HG03064 (cell line): ENCODE data around the gene NELFCD.
"Not testable (repeated sequence)": the region's sequence is repeated elsewhere in the genome, so short reads cannot be mapped to it uniquely, and the experiment has no call there.

Experiments used
- ATAC-seq: cut with Tn5 transposase; IDR thresholded peaks from one replicate; pipeline ENCODE4 v1.9.1; 2021; ENCODE audit warnings: low read depth; ENCODE audit not compliant: unreplicated experiment

NELFCD gene

DNA sequence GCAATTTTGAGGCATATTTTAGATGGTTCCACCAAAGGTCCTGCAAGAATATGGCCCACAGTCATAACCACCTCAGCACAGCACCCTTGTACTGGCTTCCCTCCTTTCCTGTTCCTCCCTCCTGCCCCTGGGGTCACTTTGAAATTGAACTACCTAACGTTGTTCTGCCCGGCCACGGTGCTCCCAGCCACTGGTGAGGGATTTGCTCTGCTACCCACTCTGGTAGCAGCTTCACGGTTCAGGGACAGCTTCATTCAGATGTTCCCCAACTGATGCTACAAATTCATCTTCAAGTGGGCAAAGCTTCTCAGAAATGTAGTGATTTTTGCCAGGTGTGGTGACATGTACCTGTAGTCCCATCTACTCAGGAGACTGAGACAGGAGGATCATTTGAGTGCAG lies 7.9 kb upstream of the NELFCD start:
- ATAC-seq, result no peak

DNA sequence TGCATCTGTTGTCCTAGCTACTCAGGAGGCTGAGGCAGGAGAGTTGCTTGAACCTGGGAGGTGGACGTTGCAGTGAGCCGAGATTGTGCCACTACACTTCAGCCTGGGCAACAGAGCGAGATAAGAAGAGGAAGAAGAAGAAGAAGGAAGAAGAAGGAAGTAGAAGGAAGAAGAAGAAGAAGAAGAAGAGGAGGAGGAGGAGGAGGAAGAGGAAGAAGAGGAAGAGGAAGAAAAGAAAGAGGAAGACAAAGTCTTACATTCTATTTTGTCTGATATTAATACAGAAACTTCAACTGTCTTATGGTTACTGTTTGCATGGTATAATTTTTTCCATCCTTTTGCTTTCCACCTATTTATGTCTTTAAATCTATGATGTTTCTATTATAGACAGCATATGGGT lies 7.2 kb upstream of the NELFCD start:
- no peak for ATAC-seq

DNA sequence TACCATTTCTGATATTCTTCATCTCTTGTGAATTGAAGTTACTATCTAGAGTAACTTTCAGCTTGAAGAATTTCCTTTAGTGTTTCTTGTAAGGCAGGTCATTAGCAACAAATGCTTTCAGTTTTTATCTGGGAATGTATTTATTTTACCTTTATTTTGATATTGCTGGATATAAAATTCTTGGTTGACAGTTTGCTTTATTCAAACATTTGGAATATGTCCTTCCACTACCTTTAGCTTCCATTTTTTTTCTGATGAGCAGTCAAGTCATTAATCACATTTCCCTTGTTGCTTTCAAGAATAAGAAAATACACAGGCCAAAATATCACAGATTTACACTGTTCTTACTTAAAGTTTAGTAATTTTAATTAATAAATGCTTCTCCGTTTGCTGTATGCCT lies 5.7 kb upstream of the NELFCD start:
- ATAC-seq, result no peak

DNA sequence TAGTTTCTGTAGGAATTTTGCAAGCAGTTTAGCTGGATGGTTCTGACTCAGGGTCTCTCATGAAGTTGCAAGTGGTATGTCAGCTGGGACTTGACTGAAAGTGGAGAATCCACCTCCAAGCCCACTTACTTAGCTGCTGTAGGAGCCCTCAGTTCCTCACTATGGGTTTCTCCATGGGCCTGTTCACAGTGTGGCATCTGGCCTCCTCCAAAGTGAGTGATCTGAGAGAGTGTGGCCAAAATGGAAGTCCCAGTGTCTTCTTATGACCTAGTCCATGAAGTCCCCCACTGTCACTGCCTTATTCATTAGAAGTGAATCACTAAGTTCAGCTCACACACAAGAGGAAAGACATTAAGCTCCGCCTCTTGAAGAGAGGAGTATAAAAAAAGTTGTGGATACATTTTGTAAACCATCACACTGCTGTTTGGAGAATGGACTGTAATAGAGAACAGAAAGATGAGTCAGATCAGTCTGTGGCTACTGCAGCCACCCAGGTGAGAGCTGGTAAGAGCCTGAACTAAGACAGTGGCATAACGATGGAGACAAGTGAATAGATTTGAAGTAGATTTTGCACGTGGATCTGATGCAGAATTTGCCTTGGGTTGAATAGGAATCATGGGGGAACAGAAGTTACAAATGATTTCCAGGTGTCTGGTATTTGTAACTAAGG lies 4.9 kb upstream of the NELFCD start:
- ATAC-seq, result no peak

DNA sequence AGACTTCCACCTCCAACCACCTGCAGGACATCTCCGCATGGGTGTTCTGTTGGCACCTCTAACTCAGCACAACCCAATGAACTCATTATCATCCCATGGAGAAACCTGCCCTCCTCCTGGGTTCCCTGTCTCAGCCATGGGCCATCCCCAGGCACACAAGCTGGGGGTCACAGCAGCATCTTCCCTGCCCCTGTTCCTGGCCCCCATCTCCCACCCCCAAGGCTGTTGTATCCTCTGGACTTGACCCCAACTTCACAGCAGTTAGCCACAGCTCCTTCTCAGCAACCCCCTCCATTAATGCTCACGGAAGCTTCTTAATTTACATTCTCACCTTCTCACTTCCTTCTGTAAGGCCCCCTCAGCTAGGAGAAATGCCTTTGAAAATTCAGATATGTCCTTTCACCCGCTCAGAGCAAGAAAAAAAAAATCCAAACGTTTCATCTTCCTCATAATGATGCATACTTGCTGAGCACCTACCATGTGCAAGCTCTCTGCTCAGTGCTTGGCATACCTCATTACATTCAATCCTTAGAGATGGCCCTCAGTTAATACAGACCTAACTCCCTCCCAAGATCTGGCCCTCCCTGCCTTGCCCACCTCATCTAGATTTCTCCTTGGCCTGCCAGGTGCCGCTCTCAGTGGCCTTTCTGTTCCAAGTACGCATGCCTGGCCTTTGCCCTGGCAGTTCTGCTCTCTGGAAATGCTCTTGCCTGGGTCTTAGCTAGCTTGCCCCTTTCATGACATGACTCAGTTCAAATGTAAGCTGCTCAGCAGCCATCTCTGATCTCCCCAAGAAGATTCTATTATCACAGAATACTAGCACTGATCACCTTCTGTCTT lies 2.5 kb upstream of the NELFCD start:
- no peak for ATAC-seq

DNA sequence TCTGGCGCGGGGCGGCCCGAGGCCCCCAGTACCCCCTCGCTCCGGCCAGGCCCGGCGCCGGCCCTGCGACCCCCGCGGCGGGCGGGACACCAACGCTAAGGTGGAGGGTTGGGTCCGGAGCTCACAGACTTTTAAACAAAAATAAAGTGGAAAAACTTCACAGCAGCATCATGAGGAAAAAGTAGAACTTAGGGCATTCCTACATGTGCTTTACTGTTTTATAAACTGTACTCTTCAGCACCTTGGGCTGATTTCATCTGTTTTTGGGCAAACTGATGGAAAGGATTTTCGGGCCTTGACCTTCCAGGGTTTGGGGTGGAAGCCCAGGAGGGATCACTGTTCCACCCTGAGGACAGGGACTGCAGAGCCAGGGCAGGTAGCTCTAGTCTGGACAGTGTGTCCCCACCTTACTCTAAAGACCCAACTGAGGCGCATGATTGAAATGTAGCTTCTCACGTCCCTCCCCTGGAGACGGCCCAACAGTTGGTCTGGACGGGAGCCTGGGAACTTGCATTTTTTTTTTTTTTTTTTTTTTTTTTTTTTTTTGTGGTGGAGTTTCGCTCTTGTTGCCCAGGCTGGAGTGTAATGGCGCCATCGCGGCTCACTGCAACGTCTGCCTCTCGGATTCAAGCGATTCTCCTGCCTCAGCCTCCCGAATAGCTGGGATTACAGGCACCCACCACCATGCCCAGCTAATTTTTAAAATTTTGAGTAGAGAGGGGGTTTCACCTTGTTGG lies 740 bp downstream of the NELFCD start:
- peak; percentile 9 for ATAC-seq

DNA sequence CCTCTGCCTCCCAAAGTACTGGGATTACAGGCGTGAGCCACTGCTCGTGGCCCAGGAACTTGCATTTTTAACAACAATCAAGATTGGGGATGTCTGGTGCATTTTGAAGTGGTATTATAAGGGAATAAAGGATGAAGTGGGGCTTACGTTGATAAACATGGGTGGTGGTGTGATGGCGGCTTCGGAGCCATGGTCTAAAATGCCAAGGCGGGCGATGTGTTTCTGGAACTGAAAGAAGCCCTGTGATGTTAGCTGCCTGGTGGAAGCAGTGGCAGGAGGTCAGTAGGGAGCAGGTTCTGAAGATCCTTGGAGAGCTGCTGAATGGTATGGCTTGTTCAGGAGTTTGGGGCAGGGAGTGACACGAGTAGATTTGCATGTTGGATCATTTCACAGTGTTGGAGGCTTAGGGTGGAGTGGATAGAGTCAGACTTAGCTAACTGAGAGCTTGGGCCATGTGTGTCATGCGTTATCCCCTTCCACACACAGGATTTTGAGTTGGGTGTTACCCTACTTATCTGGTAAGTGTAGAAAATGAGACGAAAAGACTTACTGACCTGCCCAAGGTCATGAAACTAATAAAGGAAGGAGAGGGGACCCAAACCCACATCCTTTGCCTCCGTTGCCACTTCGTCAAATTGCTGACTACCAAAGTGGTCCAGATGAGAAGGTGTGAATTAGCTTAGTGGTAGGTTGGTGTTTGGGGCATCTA lies 1.5 kb downstream of the NELFCD start:
- no peak for ATAC-seq

DNA sequence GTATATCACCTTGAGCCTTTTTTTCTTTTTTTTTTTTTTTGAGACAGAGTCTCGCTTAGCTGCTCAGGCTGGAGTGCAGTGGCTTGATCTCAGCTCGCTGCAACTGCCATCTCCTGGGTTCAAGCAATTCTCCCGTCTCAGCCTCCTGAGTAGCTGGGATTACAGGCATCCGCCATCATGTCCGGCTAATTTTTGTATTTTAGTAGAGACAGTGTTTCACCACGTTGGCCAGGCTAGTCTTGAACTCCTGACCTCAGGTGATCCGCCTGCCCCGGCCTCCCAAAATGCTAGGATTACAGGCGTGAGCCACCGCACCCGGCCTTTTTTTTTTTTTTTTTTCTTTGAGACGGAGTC lies 2.0 kb downstream of the NELFCD start:
- ATAC-seq, result not testable (repeated sequence)

DNA sequence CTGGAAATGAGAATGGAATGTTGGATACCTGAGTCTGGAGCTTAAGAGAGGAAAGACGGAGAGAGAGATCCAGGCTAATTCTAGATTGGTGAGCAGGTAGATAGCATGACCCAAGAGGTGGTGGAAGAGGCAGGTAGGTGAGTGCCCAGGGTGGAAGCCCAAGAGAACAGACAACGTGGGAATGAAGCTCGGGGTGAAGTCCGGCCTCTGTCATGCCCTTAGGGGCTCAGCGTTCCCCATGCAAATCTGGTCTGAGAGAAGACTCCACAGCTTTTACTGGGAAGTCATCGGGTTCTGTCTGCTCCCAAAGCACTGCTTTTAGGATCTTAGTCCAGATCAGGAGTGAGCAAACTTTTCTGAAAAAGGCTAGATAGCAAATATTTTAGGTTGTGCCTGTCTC lies 3.6 kb downstream of the NELFCD start:
- no peak for ATAC-seq

DNA sequence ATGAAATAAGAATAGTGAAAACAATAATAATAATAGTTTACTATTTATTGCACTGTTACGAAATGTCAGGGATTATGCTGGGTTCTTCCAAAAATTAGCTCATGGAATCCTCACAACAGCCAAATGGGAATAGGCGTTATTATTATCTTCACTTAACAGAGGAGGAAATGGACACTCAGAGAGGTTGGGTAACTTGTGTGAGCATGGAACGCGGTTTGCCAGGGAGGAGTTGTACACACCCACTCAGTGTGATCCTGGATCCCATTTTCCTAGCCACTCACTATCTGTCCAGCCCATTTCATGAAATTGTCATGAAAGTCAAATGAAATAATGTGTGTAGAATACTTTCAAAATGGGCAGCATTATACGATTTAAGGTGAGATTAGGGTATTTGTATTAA lies 4.6 kb downstream of the NELFCD start:
- ATAC-seq, result no peak

DNA sequence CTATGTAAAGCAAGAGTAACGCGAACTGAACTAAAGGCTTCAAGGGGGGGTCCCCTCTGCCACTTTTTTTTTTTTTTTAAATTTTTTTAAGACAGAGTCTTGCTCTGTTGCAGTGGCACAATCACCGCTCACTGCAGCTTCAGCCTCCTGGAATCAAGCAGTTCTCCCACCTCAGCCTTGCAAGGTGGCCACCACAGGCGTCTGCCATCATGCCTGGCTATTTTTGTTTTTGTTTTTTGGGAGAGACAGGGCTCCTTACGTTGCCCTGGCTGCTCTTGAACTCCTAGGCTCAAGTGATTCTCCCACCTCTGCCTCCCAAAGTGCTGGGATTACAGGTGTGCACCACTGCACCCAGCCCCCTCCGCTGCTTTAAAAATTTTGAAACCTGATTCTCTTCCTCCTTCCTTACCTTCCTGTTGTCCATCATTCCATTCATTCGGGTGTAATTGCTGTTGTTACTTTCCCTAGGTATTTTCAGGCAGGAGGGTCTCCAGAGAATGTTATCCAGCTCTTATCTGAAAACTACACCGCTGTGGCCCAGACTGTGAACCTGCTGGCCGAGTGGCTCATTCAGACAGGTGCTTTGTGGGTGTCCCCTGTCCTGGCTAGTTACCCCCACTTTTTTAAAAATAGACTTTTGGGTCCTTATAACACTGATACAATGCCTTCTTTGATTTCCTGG lies 5.4 kb downstream of the NELFCD start:
- no peak for ATAC-seq

DNA sequence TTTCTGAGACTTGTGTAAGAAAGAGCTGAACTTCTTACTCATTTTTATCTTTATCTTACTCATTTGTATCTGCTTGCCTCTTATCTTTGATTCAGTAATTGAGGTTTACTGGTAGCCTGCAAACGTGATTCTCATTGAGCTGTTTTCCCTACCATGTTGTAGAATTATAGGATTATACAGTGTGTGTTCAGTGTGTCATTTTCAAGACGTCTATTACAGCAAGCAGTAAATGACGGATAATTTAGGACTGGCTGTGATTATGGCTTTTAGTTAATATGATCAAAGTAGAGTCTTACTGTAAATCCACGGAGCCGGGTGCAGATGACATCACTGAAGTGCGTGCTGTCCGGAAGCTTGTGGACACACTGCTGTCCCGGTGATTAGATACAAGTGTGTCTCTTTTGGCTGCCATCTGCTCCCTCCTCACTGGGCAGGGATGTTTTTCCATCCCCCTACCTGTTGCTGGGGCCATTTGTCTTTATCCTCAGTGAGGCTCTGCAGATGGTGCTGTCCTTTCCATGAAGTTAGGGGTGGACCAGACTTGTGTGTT lies 6.0 kb downstream of the NELFCD start:
- ATAC-seq, result no peak

DNA sequence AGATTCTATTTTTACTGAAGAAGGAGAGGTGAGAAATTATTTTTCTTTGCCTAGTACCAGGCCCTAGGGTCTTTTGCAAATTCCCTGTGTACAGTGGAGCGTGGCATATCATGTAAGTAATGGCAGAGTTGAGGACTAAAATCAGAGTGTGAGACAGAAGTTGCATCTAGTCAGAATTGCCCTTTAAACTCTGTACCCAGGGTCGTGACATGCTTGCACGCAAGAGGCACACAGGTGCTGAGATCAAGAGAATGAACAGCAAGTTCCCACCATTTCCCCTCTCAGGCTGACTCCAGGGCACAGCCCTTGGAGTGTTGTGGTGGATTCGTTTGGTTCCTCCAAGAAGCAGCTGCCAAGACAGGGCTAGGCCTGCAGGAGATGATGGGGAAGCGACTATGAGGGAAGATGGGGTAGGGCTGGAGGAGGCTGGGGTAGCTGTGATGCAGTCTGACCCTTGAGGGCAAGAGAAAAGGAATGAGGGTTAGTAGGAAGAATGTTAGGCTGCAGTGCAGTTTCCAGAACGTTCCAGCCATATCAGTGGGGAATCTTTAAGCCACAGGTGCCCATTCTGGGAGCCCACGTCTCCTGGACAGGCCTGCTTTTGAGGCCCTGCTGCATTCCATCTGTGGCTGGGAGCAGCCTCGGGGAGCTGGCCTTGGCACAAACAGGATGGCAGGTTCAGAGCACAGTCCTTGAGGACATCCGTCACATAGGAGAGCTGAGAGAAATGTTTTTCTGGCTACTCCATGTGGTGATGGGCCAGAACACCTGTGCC lies 6.9 kb downstream of the NELFCD start:
- no peak for ATAC-seq

DNA sequence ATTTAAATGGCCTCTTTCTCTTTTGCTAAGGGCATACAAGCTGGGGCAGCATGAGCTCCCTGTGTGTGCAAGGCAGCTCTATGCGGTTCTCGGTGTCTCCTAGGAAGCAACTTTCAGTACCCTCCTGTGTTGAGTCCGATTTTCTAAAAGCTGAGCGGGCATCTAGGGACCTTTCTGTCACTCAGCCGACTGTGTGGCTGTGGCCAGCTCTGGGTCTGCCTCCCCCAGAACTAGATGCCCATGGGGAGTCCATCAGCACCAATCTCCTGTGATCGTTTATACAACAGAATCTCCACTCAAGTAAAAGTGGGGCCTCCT lies 7.5 kb downstream of the NELFCD start:
- ATAC-seq, result no peak

DNA sequence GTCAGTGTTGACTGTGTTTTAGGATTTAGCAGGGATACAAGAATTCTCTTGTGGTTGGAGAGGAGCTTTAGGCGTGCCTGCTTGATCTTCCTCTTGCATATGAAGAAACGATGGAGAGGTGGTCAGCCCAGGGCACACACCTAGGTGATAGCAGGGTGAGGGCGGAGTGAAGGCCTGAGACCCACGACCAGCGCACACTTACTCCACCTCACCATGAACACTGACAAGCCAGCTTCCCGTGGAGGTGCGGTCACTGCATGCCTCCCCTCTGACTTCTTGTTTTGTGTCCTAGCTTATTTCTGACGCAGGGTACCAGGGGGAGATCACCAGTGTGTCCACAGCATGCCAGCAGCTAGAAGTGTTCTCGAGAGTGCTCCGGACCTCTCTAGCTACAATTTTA lies 8.1 kb downstream of the NELFCD start:
- ATAC-seq, result no peak

DNA sequence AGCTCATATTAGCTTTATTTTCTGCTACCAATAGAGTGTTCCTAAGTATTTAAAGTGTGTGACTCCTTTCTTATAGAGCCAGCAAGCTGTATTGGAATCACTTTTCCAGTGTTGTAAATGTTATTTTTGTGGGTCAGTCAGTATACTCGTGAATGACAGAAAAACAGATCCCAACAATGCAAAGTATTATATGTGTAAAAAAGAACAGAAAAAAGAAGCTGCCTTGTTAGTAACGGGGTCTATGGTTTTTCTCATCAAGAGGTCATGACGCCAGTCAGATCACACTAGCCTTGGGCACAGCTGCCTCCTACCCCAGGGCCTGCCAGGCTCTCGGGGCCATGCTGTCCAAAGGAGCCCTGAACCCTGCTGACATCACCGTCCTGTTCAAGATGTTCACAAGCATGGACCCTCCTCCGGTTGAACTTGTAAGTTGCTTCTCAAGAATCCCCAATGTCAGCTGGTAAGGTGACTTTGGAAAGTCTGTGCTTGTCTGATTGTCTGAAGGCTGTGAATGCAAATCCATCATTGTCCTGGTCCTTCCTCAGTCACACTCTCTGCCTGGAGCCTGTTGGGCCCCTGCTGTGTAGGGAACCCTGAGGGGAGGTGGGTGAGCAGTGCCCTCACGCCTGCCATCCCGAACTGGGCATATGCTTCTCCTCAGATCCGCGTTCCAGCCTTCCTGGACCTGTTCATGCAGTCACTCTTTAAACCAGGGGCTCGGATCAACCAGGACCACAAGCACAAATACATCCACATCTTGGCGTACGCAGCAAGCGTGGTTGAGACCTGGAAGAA lies 9.8 kb downstream of the NELFCD start:
- no peak for ATAC-seq

DNA sequence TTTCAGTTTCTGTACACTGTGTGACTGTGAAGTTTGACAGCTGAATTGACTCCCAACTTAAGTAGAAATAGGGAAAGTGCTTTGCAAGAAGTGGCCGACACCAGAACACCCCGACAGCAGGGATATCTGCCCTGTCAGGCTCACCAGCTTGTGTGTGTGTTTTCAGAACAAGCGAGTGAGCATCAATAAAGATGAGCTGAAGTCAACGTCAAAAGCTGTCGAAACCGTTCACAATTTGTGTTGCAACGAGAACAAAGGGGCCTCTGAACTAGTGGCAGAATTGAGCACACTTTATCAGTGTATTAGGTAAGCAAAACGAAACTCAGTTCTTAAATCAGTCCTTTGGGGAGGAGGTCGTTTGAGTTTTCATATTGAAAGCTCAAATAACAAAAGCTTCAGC lies 10.7 kb downstream of the NELFCD start:
- ATAC-seq, result no peak

DNA sequence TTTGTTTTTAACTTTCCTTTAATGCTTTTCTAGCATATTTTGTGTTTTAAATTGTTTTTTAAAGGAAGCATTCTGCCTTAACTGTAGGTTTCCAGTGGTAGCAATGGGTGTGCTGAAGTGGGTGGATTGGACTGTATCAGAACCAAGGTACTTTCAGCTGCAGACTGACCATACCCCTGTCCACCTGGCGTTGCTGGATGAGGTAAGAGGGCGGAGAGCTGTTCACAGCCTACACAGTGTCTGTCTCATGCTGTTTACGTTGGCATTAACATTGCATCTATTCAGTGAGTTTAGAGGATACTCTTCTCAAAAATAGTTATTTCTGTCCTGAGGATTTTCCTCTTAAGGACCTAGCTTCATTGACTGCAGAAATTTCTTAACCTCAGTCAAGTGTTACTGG lies 11.9 kb downstream of the NELFCD start:
- ATAC-seq, result no peak
